Measurements from ENCODE around the gene PPDPF.

DNA sequence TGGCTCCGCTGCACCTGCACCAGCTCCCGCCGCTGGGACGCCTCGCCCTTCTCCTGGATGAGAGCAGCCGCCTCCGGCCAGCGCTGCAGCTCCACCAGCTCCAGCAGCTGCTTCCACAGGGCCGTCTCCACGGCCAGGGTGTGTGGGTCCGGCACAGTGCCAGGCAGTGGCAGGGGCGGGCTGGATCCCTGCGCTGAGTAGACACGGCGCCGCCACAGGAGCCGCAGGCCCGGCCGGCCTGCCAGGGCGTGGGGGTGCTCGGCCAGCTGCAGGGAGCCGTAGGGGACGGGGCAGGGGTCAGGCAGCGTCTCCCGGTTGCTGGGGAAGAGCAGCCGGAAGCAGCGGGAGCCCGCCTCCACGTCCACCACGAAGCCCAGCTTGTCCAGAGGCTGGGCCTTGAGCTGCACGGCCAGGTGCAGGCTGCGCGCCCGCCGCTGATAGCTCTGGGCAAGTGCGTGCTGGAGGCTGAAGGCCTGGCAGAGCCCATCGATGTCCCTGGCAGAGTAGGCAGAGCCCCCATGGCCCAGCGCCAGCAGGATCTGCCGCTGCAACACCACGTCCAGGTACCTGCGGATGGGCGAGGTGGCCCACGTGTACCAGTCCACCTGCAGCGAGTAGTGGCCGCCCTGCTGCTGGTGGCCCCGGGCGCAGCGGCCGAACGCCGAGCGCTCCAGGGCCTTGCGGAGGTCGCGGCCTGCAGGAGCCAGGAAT lies 42.8 kb downstream of the PPDPF start:
- TF ChIP-seq, protein P1, sequence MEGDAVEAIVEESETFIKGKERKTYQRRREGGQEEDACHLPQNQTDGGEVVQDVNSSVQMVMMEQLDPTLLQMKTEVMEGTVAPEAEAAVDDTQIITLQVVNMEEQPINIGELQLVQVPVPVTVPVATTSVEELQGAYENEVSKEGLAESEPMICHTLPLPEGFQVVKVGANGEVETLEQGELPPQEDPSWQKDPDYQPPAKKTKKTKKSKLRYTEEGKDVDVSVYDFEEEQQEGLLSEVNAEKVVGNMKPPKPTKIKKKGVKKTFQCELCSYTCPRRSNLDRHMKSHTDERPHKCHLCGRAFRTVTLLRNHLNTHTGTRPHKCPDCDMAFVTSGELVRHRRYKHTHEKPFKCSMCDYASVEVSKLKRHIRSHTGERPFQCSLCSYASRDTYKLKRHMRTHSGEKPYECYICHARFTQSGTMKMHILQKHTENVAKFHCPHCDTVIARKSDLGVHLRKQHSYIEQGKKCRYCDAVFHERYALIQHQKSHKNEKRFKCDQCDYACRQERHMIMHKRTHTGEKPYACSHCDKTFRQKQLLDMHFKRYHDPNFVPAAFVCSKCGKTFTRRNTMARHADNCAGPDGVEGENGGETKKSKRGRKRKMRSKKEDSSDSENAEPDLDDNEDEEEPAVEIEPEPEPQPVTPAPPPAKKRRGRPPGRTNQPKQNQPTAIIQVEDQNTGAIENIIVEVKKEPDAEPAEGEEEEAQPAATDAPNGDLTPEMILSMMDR (IDR thresholded peaks at IDR 0.05) = no peak
- TF ChIP-seq EP300 (IDR thresholded peaks at IDR 0.05) (no peak), POLR2AphosphoS5 (IDR thresholded peaks at IDR 0.05) (no peak)
